Measurements from ENCODE around the gene SHE.

SHE gene

DNA sequence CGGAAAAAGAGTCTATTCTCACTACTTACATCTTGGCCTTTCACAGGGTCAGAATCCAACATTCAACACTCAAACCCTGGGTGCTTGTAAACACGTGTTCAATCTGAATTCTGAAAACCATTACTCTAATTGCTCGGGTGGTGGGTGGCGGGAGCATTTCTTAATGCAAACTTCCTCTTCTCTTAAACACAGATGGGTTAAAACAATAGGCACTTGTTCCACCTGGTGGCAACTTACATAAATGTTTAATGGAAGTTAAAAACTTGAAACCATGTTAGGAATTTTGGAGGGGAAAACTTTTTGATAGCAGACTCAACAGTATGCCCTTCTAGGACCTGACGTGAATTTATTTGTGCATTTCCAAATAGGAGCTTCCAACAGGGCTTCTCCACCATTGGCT lies 23.6 kb downstream of the SHE start:
- DNase-seq (ENCODE audit: low read depth), result no peak

- no peak for DNase-seq (ENCODE audit: low read depth)
Observed at GRCh38 chr1:154478013-154478412, 24.2 kb downstream of the SHE start.

DNA sequence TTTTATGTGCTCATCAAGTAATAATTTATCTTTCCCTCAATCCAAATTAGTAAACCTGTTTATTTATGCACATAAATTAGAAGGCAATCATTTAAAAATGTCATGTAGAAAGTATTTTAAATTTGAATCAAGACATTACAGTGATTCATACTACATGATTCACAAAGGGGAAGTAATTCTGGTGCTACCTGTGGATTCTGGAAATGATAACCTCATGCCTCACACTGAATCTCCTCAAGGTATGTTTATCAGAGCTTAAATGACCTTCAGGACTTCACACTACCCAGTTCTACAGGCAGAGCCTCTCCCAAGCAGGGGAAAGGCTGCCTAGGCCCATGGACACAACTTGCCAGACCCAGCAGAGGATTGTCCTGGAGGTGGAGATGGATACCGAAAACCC lies 25.4 kb downstream of the SHE start:
- no peak for DNase-seq (ENCODE audit: low read depth)

GRCh38 chr1:154474802-154475201 lies 27.4 kb downstream of the SHE start:
- no peak for DNase-seq (ENCODE audit: low read depth)

- no peak for DNase-seq (ENCODE audit: low read depth)
Observed at GRCh38 chr1:154471304-154471703, 30.9 kb downstream of the SHE start.

DNA sequence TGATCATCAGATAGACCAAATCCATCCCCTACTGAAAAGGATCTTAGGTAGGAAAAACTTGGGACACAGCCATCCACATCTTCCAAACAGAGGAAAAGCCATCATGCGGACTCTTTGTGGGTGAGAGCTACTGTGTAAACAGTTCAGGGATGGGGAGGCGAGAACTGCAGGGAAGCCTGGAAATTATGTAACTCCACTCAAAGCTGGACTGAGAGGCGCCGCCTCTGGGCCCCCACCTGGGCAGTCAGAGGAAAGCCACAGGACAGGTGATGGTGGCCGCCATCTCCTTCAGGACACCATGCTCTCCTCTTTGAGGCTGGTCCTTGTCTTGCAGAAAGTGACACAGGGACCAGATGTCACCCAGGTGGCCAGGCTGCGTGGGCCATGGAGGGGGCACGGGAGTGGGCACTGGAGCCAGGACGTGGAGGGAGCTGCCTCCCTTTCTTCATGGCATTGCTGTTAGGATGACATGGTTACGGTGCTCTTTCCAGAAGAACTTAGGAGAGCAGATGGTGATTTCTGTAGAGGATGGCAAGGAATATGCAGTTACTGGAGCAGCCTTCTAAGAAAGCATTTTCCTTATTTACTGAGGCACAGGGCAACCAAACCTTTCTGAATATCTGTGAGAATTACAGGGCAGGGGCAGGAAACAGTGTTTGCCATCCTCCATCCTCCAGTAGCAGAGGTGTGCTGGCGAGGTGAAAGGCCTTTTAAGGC lies 32.2 kb downstream of the SHE start:
- no peak for DNase-seq (ENCODE audit: low read depth)

GRCh38 chr1:154468535-154469250 lies 33.5 kb downstream of the SHE start:
- DNase-seq (ENCODE audit: low read depth), result no peak

- DNase-seq (ENCODE audit: low read depth), result no peak
Observed at GRCh38 chr1:154467434-154468102, 34.6 kb downstream of the SHE start.

GRCh38 chr1:154466921-154467417 lies 35.2 kb downstream of the SHE start:
- no peak for DNase-seq (ENCODE audit: low read depth)

DNA sequence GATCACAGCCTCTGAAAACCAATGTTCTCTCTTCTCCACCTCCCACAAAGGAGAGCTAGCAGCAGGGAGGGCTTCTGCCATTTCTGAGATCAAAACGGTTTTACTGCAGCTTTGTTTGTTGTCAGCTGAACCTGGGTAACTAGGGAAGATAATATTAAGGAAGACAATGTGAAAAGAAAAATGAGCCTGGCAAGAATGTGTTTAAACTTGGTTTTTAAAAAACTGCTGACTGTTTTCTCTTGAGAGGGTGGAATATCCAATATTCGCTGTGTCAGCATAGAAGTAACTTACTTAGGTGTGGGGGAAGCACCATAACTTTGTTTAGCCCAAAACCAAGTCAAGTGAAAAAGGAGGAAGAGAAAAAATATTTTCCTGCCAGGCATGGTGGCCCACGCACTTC lies 36.0 kb downstream of the SHE start:
- DNase-seq (ENCODE audit: low read depth), result no peak

- DNase-seq (ENCODE audit: low read depth), result no peak
Observed at GRCh38 chr1:154465621-154466195, 36.5 kb downstream of the SHE start.

GRCh38 chr1:154463512-154463990 lies 38.7 kb downstream of the SHE start:
- DNase-seq (ENCODE audit: low read depth), result no peak

GRCh38 chr1:154460695-154461260 lies 41.4 kb downstream of the SHE start:
- DNase-seq (ENCODE audit: low read depth), result no peak

- no peak for DNase-seq (ENCODE audit: low read depth)
Observed at GRCh38 chr1:154459080-154459479, 43.1 kb downstream of the SHE start.

DNA sequence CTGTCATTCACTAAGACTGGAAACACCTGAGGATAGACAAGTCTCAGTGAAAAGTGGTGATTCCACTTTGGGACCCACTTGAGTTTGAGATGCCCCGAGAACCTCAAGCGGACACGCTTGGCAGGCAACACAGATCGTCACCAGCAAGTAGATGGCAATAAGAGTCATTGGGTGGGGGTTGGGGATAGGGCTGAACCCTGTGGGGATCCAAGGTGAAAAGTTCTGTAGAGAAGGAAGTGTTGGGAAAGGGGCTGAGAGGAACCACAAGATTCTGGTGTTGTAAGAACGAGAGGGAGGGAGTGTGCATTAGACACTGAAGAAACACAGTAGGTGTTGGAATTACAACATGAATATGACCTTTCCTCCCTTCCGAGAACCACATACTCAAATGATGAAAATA lies 45.6 kb downstream of the SHE start:
- no peak for DNase-seq (ENCODE audit: low read depth)

- no peak for DNase-seq (ENCODE audit: low read depth)
Observed at GRCh38 chr1:154454386-154455120, 47.7 kb downstream of the SHE start.

DNA sequence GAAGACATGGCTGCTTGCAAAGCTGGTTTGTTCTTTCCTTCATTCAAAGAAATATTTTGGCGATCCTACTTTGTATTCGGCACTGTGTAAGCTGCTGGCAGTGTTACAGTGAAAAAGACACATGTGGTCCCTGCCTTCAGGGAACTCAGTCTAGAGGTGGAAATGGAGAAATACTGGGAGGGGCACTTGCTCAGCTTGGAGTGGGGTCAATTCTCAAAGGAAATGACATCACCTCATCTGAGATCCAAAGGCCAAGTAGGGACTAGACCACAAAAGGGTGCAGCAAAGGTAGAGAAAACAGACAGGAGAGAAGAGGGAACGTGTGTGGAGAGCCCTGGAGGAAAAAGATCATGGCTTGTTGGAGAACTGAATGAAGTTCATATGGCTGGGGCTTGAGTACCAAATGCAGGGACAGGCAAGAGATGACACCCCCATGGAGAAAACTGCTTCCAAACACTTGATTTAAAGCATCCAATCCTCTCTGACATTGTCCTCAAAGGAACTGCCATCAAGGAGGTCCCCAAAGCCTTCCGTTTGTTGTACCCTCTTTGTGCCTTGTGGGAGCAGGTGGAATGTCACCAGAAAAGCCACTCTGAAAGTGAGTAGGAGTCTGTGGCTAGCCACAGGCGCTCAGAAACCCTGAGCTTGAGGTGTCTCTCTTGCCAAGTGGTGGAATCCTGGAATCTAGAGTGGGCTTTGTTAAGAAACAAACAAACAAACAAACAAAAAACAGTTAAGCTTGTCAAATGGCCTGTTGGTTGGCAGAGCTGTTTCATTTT lies 48.4 kb downstream of the SHE start:
- no peak for DNase-seq (ENCODE audit: low read depth)

DNA sequence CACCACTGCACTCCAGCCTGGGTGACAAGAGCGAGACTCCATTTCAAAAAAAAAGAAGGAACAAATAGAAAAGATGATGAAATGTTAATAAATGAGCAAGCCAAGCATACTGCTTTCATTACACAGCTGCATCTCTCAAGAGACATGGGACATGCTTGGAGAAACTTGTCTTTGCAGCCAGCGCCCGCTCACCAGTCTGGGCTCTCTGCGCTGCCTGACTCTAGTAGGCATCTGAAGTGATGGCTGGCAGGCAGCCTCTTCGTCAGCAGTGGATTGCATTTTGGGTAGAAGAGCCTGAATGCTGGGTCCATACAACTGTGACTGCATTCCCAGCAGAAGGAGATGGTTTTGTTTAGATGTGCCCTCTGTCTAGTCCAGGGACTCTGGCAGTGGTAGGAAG lies 49.1 kb downstream of the SHE start:
- DNase-seq (ENCODE audit: low read depth), result no peak

- no peak for DNase-seq (ENCODE audit: low read depth)
Observed at GRCh38 chr1:154448331-154448811, 53.8 kb downstream of the SHE start.

DNA sequence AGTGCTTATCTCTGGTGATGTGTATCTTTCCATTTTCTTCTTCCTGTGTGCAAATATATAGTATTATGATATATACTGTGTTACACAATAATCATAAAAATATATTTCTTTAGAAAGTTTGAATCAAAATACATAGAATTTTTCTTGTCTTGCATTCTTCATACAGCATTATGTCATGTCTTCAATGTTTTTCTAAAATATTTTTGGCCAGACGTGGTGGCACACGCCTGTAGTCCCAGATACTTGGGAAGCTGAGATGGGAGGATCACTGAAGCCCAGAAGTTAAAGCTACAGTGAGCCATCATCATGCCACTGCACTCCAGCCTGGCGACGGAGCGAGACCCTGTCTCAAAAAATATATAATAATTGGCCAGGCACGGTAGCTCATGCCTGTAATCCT lies 55.4 kb downstream of the SHE start:
- no peak for DNase-seq (ENCODE audit: low read depth)

DNA sequence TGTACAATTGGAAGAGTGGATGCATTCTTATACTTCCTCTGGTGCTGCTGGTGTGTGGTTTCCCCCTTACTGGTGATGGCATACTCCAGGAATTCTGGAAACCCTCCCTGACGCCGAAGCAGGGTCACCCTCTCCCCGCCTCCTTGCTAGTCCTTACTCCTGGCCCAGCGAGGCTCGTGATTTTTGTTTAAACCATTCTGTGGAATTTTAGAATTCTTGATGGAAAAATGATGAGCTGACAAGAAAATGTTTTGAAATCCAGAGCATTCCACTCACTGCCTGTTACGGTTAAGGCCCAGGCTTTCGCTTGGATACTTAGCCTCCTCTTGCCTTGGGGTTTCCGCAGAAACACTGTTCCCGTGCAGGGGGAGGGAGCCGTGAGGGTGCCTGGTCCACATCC lies 55.9 kb downstream of the SHE start:
- no peak for DNase-seq (ENCODE audit: low read depth)

Data from stimulated activated CD8-positive, alpha-beta memory T cell treated with anti-CD3 and anti-CD28 coated beads, Interleukin-7, amount 100 ng/mL, for 24 hours (primary cell).